Heart right ventricle (tissue), 16 donors: ENCODE data around the gene MTHFSD. TPM values are rescaled to one million over a fixed set of nuclear protein-coding genes. Genes with fewer than 3 reads are reported as not detected.

Source experiments
- ATAC-seq, 8 donors: fragments of 200-7000 bp; cut with Tn5 transposase; one replicate each; pipeline ENCODE4 v1.9.1; 2020; ENCODE audit warnings: mild to moderate bottlenecking in 8 of 8, moderate library complexity in 8 of 8, moderate number of reproducible peaks in 1 of 8
- DNase-seq, 2 donors: peaks; one replicate each; pipeline ENCODE4 v3.0.0-alpha.2; 2020
- H3K27ac ChIP-seq, 10 donors: fragments of 200-600 bp; sonication (generic) in 2 of 10; one replicate each; pipeline versions ENCODE4 v1.5.0 to v1.8.0; 2020 to 2022; ENCODE audit warnings: mild to moderate bottlenecking in 3 of 10
- H3K27me3 ChIP-seq, 7 donors: fragments of 200-600 bp; one replicate each; pipeline ENCODE4 v1.8.0; 2021 to 2022; ENCODE audit warnings: mild to moderate bottlenecking in 2 of 7
- H3K36me3 ChIP-seq, 9 donors: fragments of 200-600 bp; sonication (generic) in 1 of 9; one replicate each; pipeline versions ENCODE4 v1.5.0 to v1.8.0; 2020 to 2022; ENCODE audit warnings: mild to moderate bottlenecking in 2 of 9
- H3K4me1 ChIP-seq, 9 donors: fragments of 200-600 bp; sonication (generic) in 1 of 9; one replicate each; pipeline versions ENCODE4 v1.5.0 to v1.8.0; 2020 to 2022; ENCODE audit warnings: mild to moderate bottlenecking in 4 of 9
- H3K4me3 ChIP-seq, 10 donors: fragments of 200-600 bp; sonication (generic) in 2 of 10; one replicate each; pipeline versions ENCODE4 v1.5.0 to v1.8.0; 2020 to 2022; ENCODE audit warnings: mild to moderate bottlenecking in 7 of 10, moderate library complexity in 2 of 10
- H3K9me3 ChIP-seq, 11 donors: fragments of 200-600 bp in 10 of 11; sonication (generic) in 2 of 11; one replicate each; pipeline versions ENCODE4 v1.5.0 to v1.8.0; 2013 to 2022; ENCODE audit warnings: mild to moderate bottlenecking in 2 of 11, control low read depth in 1 of 11, moderate library complexity in 1 of 11
- WGBS, 2 donors: extraction: QIAGEN DNeasy Blood & Tissue Kit; methylation state at CpG; one replicate each; pipeline ENCODE4 v1.1.7; 2013; ENCODE audit warnings: inconsistent platforms in 1 of 2; 5-methylcytosine and 5-hydroxymethylcytosine counted together
- intact Hi-C, 10 donors: fragments of 100-400 bp; cut with DNase I; formaldehyde crosslinking; loops; one replicate each; pipeline versions ENCODE4 v1.11.1 to v1.14.2; 2022
- polyA plus RNA-seq, 2 donors: library from polyadenylated mRNA; stranded (reverse); fragments of 200-250 nt; gene quantifications; one replicate each; pipeline ENCODE4 v1.2.3, GENCODE V29; 2013
- total RNA-seq, 10 donors: library from RNA; stranded (reverse); fragmentation: NEBNext Ultra II Directional in 3 of 10; extraction: Animal tissue kit (Norgen Biotek cat#: 25700) in 3 of 10; gene quantifications; one replicate each; pipeline versions ENCODE4 v1.2.1 to v1.2.4, GENCODE V29; 2021 to 2023
- TF ChIP-seq, protein P1 (sequence below), 9 donors: fragments of 200-600 bp; sonication (generic) in 2 of 9; IDR thresholded peaks; one replicate each; pipeline versions ENCODE4 v1.5.0 to v1.8.0; 2021 to 2022; ENCODE audit warnings: antibody characterized with exemption in 9 of 9, mild to moderate bottlenecking in 5 of 9, moderate library complexity in 1 of 9
- donor health status: Arrhythmogenic right ventricular cardiomyopathy.
- donor health status: ischemic (EF 13 %, LVEDD 7.1; RV severe dilation, severe dysfunction).
- donor health status: healthy with polysubstance abuse.
- donor health status: DM: no; HTN: yes; CAD: no.
- donor health status: DM: no; HTN: no; CAD: no.
- donor health status: ischemic (EF 25% LVEDD 6.9; RV normal size, moderate dysfunction).
- donor health status: ischemic (EF 25% LVEDD 5.7; RV mildly dilated, moderate dysfunction).
- donor health status: healthy.
- donor health status: DM: yes; HTN: yes; CAD: no.
- donor health status: Ischemic cardiomyopathy.
- donor health status: ischemic (EF 35%, LVEDD 5.7; RV mildly dilated, moderate dysfunction).
- donor health status: nonischemic (EF 11% LVEDD 7.7; RV severe dilation, severe dysfunction).
- donor health status: DM: yes; HTN: yes; CAD: no.
- donor health status: PGD.
- donor health status: ischemic (EF 29% LVEDD 5.4; RV normal size, mild dysfunction).
- donor health status: nonischemic (EF 23%, LVEDD 6.1; RV moderate dilation, normal function).

MTHFSD gene
- total and polyA plus RNA-seq, 12 donors, result 5.1 to 13.1 (median 11.3) TPM

GRCh38 chr16:86521236-86522197, 33.5 kb downstream of the MTHFSD start:
- intact Hi-C loops, result loop anchor here in 4 of 10 donors (2.0 to 5.0 kb wide), 4 partner anchors 449 to 701 kb away; no protein-coding TSS in a partner anchor
- peaks cover 0 to 16% (median 6%) of the 10 kb centered on the region in 9 donors for H3K4me1 ChIP-seq
- H3K9me3 ChIP-seq, result no peaks in the 10 kb centered on the region
- H3K36me3 ChIP-seq, result no peaks in the 10 kb centered on the region
- no peak for DNase-seq
- TF ChIP-seq, protein P1, sequence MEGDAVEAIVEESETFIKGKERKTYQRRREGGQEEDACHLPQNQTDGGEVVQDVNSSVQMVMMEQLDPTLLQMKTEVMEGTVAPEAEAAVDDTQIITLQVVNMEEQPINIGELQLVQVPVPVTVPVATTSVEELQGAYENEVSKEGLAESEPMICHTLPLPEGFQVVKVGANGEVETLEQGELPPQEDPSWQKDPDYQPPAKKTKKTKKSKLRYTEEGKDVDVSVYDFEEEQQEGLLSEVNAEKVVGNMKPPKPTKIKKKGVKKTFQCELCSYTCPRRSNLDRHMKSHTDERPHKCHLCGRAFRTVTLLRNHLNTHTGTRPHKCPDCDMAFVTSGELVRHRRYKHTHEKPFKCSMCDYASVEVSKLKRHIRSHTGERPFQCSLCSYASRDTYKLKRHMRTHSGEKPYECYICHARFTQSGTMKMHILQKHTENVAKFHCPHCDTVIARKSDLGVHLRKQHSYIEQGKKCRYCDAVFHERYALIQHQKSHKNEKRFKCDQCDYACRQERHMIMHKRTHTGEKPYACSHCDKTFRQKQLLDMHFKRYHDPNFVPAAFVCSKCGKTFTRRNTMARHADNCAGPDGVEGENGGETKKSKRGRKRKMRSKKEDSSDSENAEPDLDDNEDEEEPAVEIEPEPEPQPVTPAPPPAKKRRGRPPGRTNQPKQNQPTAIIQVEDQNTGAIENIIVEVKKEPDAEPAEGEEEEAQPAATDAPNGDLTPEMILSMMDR (IDR thresholded peaks at IDR 0.05), result no peak
- H3K4me3 ChIP-seq, result no peak overlapping the region
- 74 to 76% methylated on average over 35 of the region's 35 CpGs for WGBS, 2 donors
- peaks cover 12 to 79% (median 68%) of the 10 kb centered on the region in 7 donors for H3K27me3 ChIP-seq
- no peak for ATAC-seq
- no peak overlapping the region for H3K27ac ChIP-seq

GRCh38 chr16:86520317-86521210, 34.5 kb downstream of the MTHFSD start:
- H3K27ac ChIP-seq, result no peak overlapping the region
- ATAC-seq, result peak in 1 of 8 donors; percentile 40
- WGBS, 2 donors, result 39 to 47% methylated on average over 30 of the region's 30 CpGs
- TF ChIP-seq, protein P1 (IDR thresholded peaks at IDR 0.05), result peak in 1 of 9 donors; percentile 10
- intact Hi-C loops, result loop anchor here in 4 of 10 donors (2.0 to 5.0 kb wide), 4 partner anchors 448 to 700 kb away; no protein-coding TSS in a partner anchor
- H3K9me3 ChIP-seq, result no peaks in the 10 kb centered on the region
- H3K4me1 ChIP-seq, result peaks cover 0 to 26% (median 13%) of the 10 kb centered on the region in 9 donors
- H3K36me3 ChIP-seq, result no peaks in the 10 kb centered on the region
- no peak overlapping the region for H3K4me3 ChIP-seq
- no peak for DNase-seq
- H3K27me3 ChIP-seq, result peaks cover 13 to 88% (median 77%) of the 10 kb centered on the region in 7 donors

GRCh38 chr16:86519649-86520316, 35.3 kb downstream of the MTHFSD start:
- intact Hi-C loops, result loop anchor here (2.0 to 10.0 kb wide), 9 partner anchors 177 to 705 kb away; no protein-coding TSS in a partner anchor
- H3K27me3 ChIP-seq, result peaks cover 13 to 96% (median 85%) of the 10 kb centered on the region in 7 donors
- H3K27ac ChIP-seq, result no peak overlapping the region
- WGBS, 2 donors, result 20 to 22% methylated on average over 31 of the region's 31 CpGs
- DNase-seq (peak; percentile 40 to 66), ATAC-seq (peak; percentile 32 to 73 (median 46))
- H3K4me3 ChIP-seq, result no peak overlapping the region
- H3K4me1 ChIP-seq, result peaks cover 0 to 29% (median 15%) of the 10 kb centered on the region in 9 donors
- TF ChIP-seq, protein P1 (IDR thresholded peaks at IDR 0.05), result peak; percentile 76 to 95 (median 92)
- no peaks in the 10 kb centered on the region for H3K36me3 ChIP-seq
- no peaks in the 10 kb centered on the region for H3K9me3 ChIP-seq
